Measurements from ENCODE around the gene USH1C.

USH1C gene

DNA sequence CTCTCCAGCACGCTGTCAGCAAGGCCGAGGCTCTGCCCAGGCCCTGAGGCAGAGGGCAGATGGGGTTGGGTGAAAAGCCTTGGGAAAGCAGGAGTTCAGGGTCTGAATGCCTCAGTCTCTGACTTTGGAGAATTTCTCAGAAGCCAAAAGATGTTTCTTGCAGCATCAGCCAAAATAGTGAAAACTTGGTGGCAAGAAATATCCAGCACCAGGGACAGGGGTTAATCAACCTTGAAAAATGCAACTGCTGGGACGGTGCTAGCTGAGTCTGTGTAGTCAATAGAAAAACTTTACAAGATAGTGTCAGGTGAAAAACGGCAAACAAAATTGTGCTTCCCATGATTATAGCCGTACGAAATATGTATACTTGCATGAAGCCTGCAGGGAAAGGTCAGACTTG lies 66.1 kb downstream of the USH1C start:
- POLR2A ChIA-PET: no interaction called here
- H3K36me3 ChIP-seq (ENCODE audit: control insufficient read depth in 2 of 2, insufficient read depth in 1 of 2, low read length in 2 of 2): no peaks in the 10 kb centered on the region
- no peak overlapping the region for H3K4me3 ChIP-seq (ENCODE audit: low read depth, low read length)
- TF ChIP-seq KLF16 (tag by site-specific recombination; IDR thresholded peaks at IDR 0.05) (no peak), BCL11A (tag by site-specific recombination; IDR thresholded peaks at IDR 0.05; ENCODE audit: low read depth) (no peak)
- TF ChIP-seq, protein P1, sequence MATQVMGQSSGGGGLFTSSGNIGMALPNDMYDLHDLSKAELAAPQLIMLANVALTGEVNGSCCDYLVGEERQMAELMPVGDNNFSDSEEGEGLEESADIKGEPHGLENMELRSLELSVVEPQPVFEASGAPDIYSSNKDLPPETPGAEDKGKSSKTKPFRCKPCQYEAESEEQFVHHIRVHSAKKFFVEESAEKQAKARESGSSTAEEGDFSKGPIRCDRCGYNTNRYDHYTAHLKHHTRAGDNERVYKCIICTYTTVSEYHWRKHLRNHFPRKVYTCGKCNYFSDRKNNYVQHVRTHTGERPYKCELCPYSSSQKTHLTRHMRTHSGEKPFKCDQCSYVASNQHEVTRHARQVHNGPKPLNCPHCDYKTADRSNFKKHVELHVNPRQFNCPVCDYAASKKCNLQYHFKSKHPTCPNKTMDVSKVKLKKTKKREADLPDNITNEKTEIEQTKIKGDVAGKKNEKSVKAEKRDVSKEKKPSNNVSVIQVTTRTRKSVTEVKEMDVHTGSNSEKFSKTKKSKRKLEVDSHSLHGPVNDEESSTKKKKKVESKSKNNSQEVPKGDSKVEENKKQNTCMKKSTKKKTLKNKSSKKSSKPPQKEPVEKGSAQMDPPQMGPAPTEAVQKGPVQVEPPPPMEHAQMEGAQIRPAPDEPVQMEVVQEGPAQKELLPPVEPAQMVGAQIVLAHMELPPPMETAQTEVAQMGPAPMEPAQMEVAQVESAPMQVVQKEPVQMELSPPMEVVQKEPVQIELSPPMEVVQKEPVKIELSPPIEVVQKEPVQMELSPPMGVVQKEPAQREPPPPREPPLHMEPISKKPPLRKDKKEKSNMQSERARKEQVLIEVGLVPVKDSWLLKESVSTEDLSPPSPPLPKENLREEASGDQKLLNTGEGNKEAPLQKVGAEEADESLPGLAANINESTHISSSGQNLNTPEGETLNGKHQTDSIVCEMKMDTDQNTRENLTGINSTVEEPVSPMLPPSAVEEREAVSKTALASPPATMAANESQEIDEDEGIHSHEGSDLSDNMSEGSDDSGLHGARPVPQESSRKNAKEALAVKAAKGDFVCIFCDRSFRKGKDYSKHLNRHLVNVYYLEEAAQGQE (tag by site-specific recombination; IDR thresholded peaks at IDR 0.05): peak; percentile 85
- CTCF ChIA-PET: interaction anchor here (0.8 kb wide), 1 partner anchor 14 kb away, joined by 4 read pairs; no protein-coding TSS in a partner anchor
- H3K9me3 ChIP-seq (ENCODE audit: control insufficient read depth, insufficient read depth, low read depth, low read length): no peaks in the 10 kb centered on the region
- H3K4me1 ChIP-seq (ENCODE audit: control insufficient read depth, insufficient read depth, low read length): no peaks in the 10 kb centered on the region; the same call in 1 of the 2 replicates
- no peak overlapping the region for H3K27ac ChIP-seq (ENCODE audit: extremely low read depth, low read depth, low read length)

DNA sequence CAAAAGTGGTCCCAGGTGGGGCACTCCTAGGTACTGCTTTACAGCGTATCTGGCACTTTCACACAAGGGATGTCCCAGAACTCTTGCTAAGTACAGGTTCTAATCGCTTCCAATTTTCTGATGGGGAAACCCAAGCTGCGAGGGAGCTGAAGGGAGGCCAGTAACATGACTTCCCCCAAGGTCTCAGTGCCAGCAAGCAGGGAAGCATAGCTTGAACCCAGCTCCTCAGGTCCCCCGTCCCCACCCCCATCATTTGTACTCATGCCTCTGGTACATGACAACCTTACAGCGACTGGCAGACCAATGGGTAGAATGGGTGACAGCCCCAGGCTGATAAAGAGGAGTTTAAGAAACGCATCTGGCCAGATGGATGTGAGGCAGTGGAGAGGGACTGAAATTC lies 66.9 kb downstream of the USH1C start:
- H3K36me3 ChIP-seq (ENCODE audit: control insufficient read depth in 2 of 2, insufficient read depth in 1 of 2, low read length in 2 of 2): no peaks in the 10 kb centered on the region
- ChIA-PET CTCF (no interaction called here), POLR2A (no interaction called here)

DNA sequence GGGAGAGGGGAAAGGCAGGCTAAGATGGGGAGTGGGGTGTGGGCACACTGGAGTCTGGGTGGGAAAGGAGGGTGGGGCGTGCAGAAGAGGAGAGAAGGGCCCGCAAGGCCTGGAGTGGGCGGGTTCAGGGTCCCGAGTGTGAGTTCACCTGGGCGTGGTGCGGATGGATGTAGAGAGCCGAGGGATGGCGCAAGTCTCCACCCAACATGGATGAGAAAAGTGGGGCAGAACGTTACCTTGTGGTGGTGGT lies 67.2 kb downstream of the USH1C start:
- CTCF ChIA-PET: no interaction called here
- Histone ChIP-seq H3K27ac (ENCODE audit: extremely low read depth, low read depth, low read length) (no peak overlapping the region), H3K9me3 (ENCODE audit: control insufficient read depth, insufficient read depth, low read depth, low read length) (no peaks in the 10 kb centered on the region), H3K4me1 (ENCODE audit: control insufficient read depth, insufficient read depth, low read length) (no peaks in the 10 kb centered on the region; the same call in 1 of the 2 replicates), H3K36me3 (ENCODE audit: control insufficient read depth in 2 of 2, insufficient read depth in 1 of 2, low read length in 2 of 2) (no peaks in the 10 kb centered on the region), H3K4me3 (ENCODE audit: low read depth, low read length) (peak overlapping the region; percentile 14; the same call in 1 of the 2 replicates)
- POLR2A ChIA-PET: no interaction called here
- TF ChIP-seq, protein P2, sequence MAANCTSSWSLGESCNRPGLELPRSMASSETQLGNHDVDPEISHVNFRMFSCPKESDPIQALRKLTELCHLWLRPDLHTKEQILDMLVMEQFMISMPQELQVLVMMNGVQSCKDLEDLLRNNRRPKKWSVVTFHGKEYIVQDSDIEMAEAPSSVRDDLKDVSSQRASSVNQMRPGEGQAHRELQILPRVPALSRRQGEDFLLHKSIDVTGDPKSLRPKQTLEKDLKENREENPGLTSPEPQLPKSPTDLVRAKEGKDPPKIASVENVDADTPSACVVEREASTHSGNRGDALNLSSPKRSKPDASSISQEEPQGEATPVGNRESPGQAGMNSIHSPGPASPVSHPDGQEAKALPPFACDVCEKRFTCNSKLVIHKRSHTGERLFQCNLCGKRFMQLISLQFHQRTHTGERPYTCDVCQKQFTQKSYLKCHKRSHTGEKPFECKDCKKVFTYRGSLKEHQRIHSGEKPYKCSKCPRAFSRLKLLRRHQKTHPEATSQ (tag by site-specific recombination; IDR thresholded peaks at IDR 0.05): no peak
- TF ChIP-seq, protein P3, sequence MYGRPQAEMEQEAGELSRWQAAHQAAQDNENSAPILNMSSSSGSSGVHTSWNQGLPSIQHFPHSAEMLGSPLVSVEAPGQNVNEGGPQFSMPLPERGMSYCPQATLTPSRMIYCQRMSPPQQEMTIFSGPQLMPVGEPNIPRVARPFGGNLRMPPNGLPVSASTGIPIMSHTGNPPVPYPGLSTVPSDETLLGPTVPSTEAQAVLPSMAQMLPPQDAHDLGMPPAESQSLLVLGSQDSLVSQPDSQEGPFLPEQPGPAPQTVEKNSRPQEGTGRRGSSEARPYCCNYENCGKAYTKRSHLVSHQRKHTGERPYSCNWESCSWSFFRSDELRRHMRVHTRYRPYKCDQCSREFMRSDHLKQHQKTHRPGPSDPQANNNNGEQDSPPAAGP (tag by site-specific recombination; IDR thresholded peaks at IDR 0.05): peak; percentile 15; the same call in 1 of the 2 replicates
- TF ChIP-seq KLF1 (tag by site-specific recombination; IDR thresholded peaks at IDR 0.05) (peak; percentile 96), ZFP3 (tag by site-specific recombination; IDR thresholded peaks at IDR 0.05; ENCODE audit: low read depth) (no peak), GFI1B (tag by site-specific recombination; IDR thresholded peaks at IDR 0.05) (no peak), ZFHX2 (tag by site-specific recombination; conservative IDR thresholded peaks at IDR 0.05) (0 out of 2 replicates have a peak, but pooled peaks have one; percentile 6), SP3 (tag by site-specific recombination; IDR thresholded peaks at IDR 0.05) (peak; percentile 72), ZNF416 (tag by site-specific recombination; IDR thresholded peaks at IDR 0.05) (no peak)

More for the DNA sequence above, 66.9 kb downstream of the USH1C start:
- Histone ChIP-seq H3K4me1 (ENCODE audit: control insufficient read depth, insufficient read depth, low read length) (no peaks in the 10 kb centered on the region; the same call in 1 of the 2 replicates), H3K4me3 (ENCODE audit: low read depth, low read length) (no peak overlapping the region), H3K27ac (ENCODE audit: extremely low read depth, low read depth, low read length) (no peak overlapping the region), H3K9me3 (ENCODE audit: control insufficient read depth, insufficient read depth, low read depth, low read length) (no peaks in the 10 kb centered on the region)
- TF ChIP-seq ZBTB48 (tag by site-specific recombination; IDR thresholded peaks at IDR 0.05) (no peak), ZNF132 (tag by site-specific recombination; IDR thresholded peaks at IDR 0.05; ENCODE audit: borderline replicate concordance) (no peak), ZNF24 (tag by site-specific recombination; IDR thresholded peaks at IDR 0.05) (no peak), FEZF1 (tag by site-specific recombination; IDR thresholded peaks at IDR 0.05) (no peak), ZNF354C (tag by site-specific recombination; IDR thresholded peaks at IDR 0.05; ENCODE audit: borderline replicate concordance, low read depth) (no peak), ZNF558 (tag by site-specific recombination; IDR thresholded peaks at IDR 0.05) (no peak), ZNF664 (tag by site-specific recombination; IDR thresholded peaks at IDR 0.05) (no peak), MEIS1 (CRISPR knock-in tag; IDR thresholded peaks at IDR 0.05; ENCODE audit: borderline replicate concordance) (no peak), GLI4 (tag by site-specific recombination; IDR thresholded peaks at IDR 0.05) (no peak), REPIN1 (tag by site-specific recombination; IDR thresholded peaks at IDR 0.05; ENCODE audit: low read depth) (no peak), OSR2 (tag by site-specific recombination; IDR thresholded peaks at IDR 0.05) (no peak), SP2 (tag by site-specific recombination; IDR thresholded peaks at IDR 0.05) (no peak), ZNF473 (tag by site-specific recombination; IDR thresholded peaks at IDR 0.05) (no peak), ZNF169 (tag by site-specific recombination; IDR thresholded peaks at IDR 0.05) (no peak), ZNF202 (tag by site-specific recombination; IDR thresholded peaks at IDR 0.05; ENCODE audit: borderline replicate concordance) (no peak), GLI2 (tag by site-specific recombination; IDR thresholded peaks at IDR 0.05; ENCODE audit: borderline replicate concordance, low read depth) (no peak)
